K562 (cell line): ENCODE results near the gene CEACAM8. TPM values are rescaled to one million over a fixed set of nuclear protein-coding genes. Genes with fewer than 3 reads are reported as not detected.

Experiments
- ATAC-seq: fragments of 200-7000 bp; cut with Tn5 transposase; 3 replicates; pipeline ENCODE4 v1.9.1; 2020; ENCODE audit warnings: moderate library complexity
- BruUV-seq: library from RNA; stranded (reverse); fragments of 400-500 nt; replicated peaks from 2 replicates; lab custom pipeline; 2021; lab: Mats Ljungman, UMichigan
- CTCF ChIA-PET: fragments of 300-600 bp; formaldehyde crosslinking; extraction: SDS; loops from one replicate; lab custom pipeline; 2021; ENCODE audit warnings: low intra/inter-chr PET ratio; lab: Yijun Ruan, JAX
- POLR2A ChIA-PET: fragments of 300-600, 350-650 bp; sonication (Branson Sonifier 250); formaldehyde crosslinking; extraction: SDS; loops from one replicate; lab custom pipeline; 2021; ENCODE audit warnings: antibody characterized with exemption, inconsistent platforms; lab: Yijun Ruan, JAX
- DNase-seq, 4 experiments: peaks; one replicate each; pipeline versions ENCODE4 v3.0.0 to v3.0.0-alpha.2; 2011 to 2018; ENCODE audit warnings: low spot score in 3 of 4, mixed read lengths in 3 of 4; ENCODE audit errors: extremely low read depth in 1 of 4
- FAIRE-seq: peaks from 2 replicates; lab custom pipeline; 2011; peaks lifted over from hg19 to GRCh38; lab: Jason Lieb, UNC
- H2AFZ ChIP-seq: 2 replicates; pipeline ENCODE4 v1.6.0; 2011; ENCODE audit warnings: low read depth, low read length, control low read depth, inconsistent platforms
- H3K27ac ChIP-seq: fragments of 200-600 bp; 3 replicates; pipeline ENCODE4 v1.8.0; 2011; ENCODE audit warnings: low read depth, mild to moderate bottlenecking, control low read depth, inconsistent platforms, low read length, moderate library complexity, mixed read lengths; ENCODE audit errors: extremely low read depth
- H3K27me3 ChIP-seq, 2 experiments: fragments of 300-600 bp in 1 of 2; 2 replicates in 1 of 2; 3 replicates in 1 of 2; pipeline versions ENCODE4 v1.6.0 to v1.8.0; 2011; ENCODE audit warnings: inconsistent platforms in 2 of 2, low read length in 2 of 2, mild to moderate bottlenecking in 1 of 2, mixed read lengths in 1 of 2, moderate library complexity in 1 of 2; ENCODE audit not compliant: control insufficient read depth in 2 of 2, insufficient read depth in 2 of 2
- H3K36me3 ChIP-seq: fragments of 300-600 bp; 3 replicates; pipeline ENCODE4 v1.8.0; 2011; ENCODE audit warnings: mild to moderate bottlenecking, low read length, inconsistent platforms; ENCODE audit not compliant: control insufficient read depth, insufficient read depth
- H3K4me1 ChIP-seq, 2 experiments: fragments of 200-600 bp in 1 of 2; replicated peaks in 1 of 2; 2 replicates in 1 of 2; 3 replicates in 1 of 2; pipeline versions ENCODE4 v1.5.1 to v1.8.0; 2011; ENCODE audit warnings: inconsistent platforms in 2 of 2, low read length in 2 of 2, mild to moderate bottlenecking in 1 of 2, mixed read lengths in 1 of 2, moderate library complexity in 1 of 2; ENCODE audit not compliant: control insufficient read depth in 2 of 2, insufficient read depth in 2 of 2
- H3K4me2 ChIP-seq: 2 replicates; pipeline ENCODE4 v1.6.1; 2011; ENCODE audit warnings: low read length, control low read depth, inconsistent platforms, mixed read lengths; ENCODE audit not compliant: insufficient read depth
- H3K4me3 ChIP-seq: fragments of 200-600 bp; sonication (generic), shearing (Covaris generic); 2 replicates; pipeline ENCODE4 v1.5.1; 2016; ENCODE audit warnings: control low read depth, inconsistent platforms
- H3K79me2 ChIP-seq: fragments of 200-600 bp; 3 replicates; pipeline ENCODE4 v1.8.0; 2011; ENCODE audit warnings: low read length, inconsistent platforms; ENCODE audit not compliant: control insufficient read depth, insufficient read depth
- H3K9ac ChIP-seq, 2 experiments: 2 replicates each; pipeline versions ENCODE4 v1.6.0 to v1.6.1; 2011; ENCODE audit warnings: low read depth in 2 of 2, low read length in 2 of 2, control low read depth in 1 of 2, inconsistent platforms in 1 of 2, mild to moderate bottlenecking in 1 of 2, mixed read lengths in 1 of 2; ENCODE audit not compliant: insufficient read depth in 1 of 2
- H3K9me1 ChIP-seq: one replicate; pipeline ENCODE4 v1.6.0; 2011; ENCODE audit warnings: inconsistent platforms, mild to moderate bottlenecking, low read length, moderate library complexity; ENCODE audit not compliant: control insufficient read depth, insufficient read depth
- H3K9me3 ChIP-seq: replicated peaks from 2 replicates; pipeline ENCODE4 v1.5.1; 2011; ENCODE audit warnings: low read depth, low read length, inconsistent platforms; ENCODE audit not compliant: control insufficient read depth, insufficient read depth
- H4K20me1 ChIP-seq: replicated peaks from 2 replicates; pipeline ENCODE4 v1.6.1; 2011; ENCODE audit warnings: low read length, inconsistent platforms, mixed read lengths; ENCODE audit not compliant: control insufficient read depth, insufficient read depth
- CSDE1 ChIP-seq, 2 experiments: fragments of 450-650 bp; IDR thresholded peaks; 2 replicates each; pipeline ENCODE4 v1.6.1; 2016; ENCODE audit warnings: mild to moderate bottlenecking in 1 of 2
- ELF4 ChIP-seq: fragments of 450-650 bp; formaldehyde crosslinking; IDR thresholded peaks from 2 replicates; pipeline ENCODE4 v1.4.0; 2022; ENCODE audit warnings: missing genetic modification characterization
- FIP1L1 ChIP-seq: fragments of 200-400 bp; formaldehyde crosslinking; IDR thresholded peaks from 2 replicates; pipeline ENCODE4 v1.6.1; 2018; ENCODE audit warnings: mild to moderate bottlenecking, low read depth, low read length; ENCODE audit not compliant: poor library complexity, severe bottlenecking
- GTF2E2 ChIP-seq: fragments of 200-800 bp; sonication (Bioruptor generic); IDR thresholded peaks from 2 replicates; pipeline ENCODE4 v1.6.1; 2016; ENCODE audit warnings: missing genetic modification characterization, missing compliant biosample characterization
- HSF4 ChIP-seq: fragments of 250-450 bp; sonication (Bioruptor Pico); IDR thresholded peaks from 2 replicates; pipeline ENCODE4 v2.1.2; 2022; ENCODE audit warnings: mild to moderate bottlenecking, moderate library complexity, borderline replicate concordance
- NFYB ChIP-seq: IDR thresholded peaks from 2 replicates; pipeline ENCODE4 v1.6.1; 2011; ENCODE audit warnings: mild to moderate bottlenecking, moderate library complexity; ENCODE audit not compliant: insufficient read length; ENCODE audit errors: extremely low read depth
- PURB ChIP-seq: sonication (generic); formaldehyde crosslinking; IDR thresholded peaks from 2 replicates; pipeline ENCODE4 v1.9.0; 2021; ENCODE audit warnings: low read depth, mild to moderate bottlenecking, missing genetic modification reagents
- RBM15 ChIP-seq: fragments of 200-400 bp; formaldehyde crosslinking; IDR thresholded peaks from 2 replicates; pipeline ENCODE4 v1.6.1; 2018; ENCODE audit warnings: mild to moderate bottlenecking, low read length, moderate library complexity; ENCODE audit not compliant: insufficient read depth
- SRSF3 ChIP-seq: fragments of 200-400 bp; formaldehyde crosslinking; IDR thresholded peaks from 2 replicates; pipeline ENCODE4 v1.6.1; 2016; ENCODE audit warnings: mild to moderate bottlenecking, low read length, moderate library complexity; ENCODE audit not compliant: insufficient read depth
- TGIF2 ChIP-seq: sonication (generic); formaldehyde crosslinking; IDR thresholded peaks from 2 replicates; pipeline ENCODE4 v1.8.1; 2022; ENCODE audit warnings: mild to moderate bottlenecking, missing genetic modification reagents, moderate library complexity
- ZNF76 ChIP-seq: fragments of 250-450 bp; sonication (Bioruptor Pico); IDR thresholded peaks from 2 replicates; pipeline ENCODE4 v1.4.0; 2020; ENCODE audit warnings: mild to moderate bottlenecking, moderate library complexity, borderline replicate concordance
- WGBS: fragments of 100-300 bp; shearing (Covaris generic); methylation state at CpG from one replicate; pipeline ENCODE4 v1.1.6; 2016; ENCODE audit warnings: low coverage, mixed read lengths; ENCODE audit not compliant: insufficient coverage; ENCODE audit errors: missing lambda C conversion rate; 5-methylcytosine and 5-hydroxymethylcytosine counted together
- in situ Hi-C: fragments of 300-500 bp; cut with MboI; formaldehyde crosslinking; loops from 4 replicates; pipeline ENCODE4 v1.15.0; 2018; ENCODE audit warnings: inconsistent platforms, mixed read lengths
- intact Hi-C: fragments of 100-400 bp; cut with micrococcal nuclease; formaldehyde crosslinking; loops from 2 replicates; pipeline ENCODE4 v1.14.2; 2022
- polyA plus RNA-seq, 8 experiments: library from polyadenylated mRNA; depleted of rRNA in 4 of 8; stranded (reverse) in 5 of 8; unstranded in 3 of 8; fragments of >200 nt; fragmentation: Nextera tagmentation in 2 of 8; fragmentation: Illumina TruSeq in 1 of 8; extraction: Ambion mirVana in 2 of 8; extraction: Trizol in 1 of 8; gene quantifications; 2 replicates each; pipeline versions ENCODE4 v1.2.1 to v1.2.3, GENCODE V29; 2011 to 2014; ENCODE audit warnings: inconsistent platforms in 1 of 8, missing spikeins in 1 of 8
- total RNA-seq, 7 experiments: library from RNA; depleted of rRNA in 6 of 7; stranded (reverse); fragments of >200 nt in 6 of 7; fragmentation: Illumina TruSeq in 2 of 7; extraction: Trizol in 2 of 7; gene quantifications; 2 replicates each; pipeline versions ENCODE4 v1.2.1 to v1.2.3, GENCODE V29; 2011 to 2021; ENCODE audit warnings: low replicate concordance in 1 of 7
- TF ChIP-seq, protein P1 (sequence below): sonication (generic); formaldehyde crosslinking; IDR thresholded peaks from 2 replicates; pipeline ENCODE4 v1.4.0; 2020; ENCODE audit warnings: mild to moderate bottlenecking, missing genetic modification reagents

Gene CEACAM8
- total and polyA plus RNA-seq, 9 of the 15 experiments (the other 6 are each of a cell fraction or from before 2014, with no cell fraction given), result not detected

DNA sequence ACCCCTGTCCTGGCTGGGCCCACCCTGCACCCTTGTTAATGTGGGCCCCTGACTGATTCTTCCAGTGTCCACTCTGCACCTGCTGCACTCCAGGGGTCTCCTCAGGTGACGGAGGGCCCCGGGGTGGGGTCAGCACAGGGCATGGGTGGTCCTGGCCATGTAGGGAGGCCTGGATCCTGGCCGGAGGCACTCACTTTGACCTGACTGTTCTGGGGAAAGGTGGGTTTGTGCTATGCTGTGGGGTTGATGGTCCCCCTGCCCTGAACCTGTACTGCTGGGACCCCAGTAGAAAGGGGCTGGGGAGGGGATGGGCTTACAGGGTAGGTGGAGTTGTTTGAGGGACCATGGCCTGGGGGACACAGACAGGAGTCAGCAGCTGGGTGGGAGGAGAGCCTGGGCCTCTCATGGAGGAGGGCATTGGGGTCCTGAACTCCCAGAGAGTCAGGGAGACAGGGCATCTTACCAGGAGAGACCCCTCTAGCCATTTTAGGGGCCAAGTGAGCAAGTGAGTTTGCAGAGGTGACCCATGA lies 40.6 kb downstream of the CEACAM8 start:
- FAIRE-seq, result no peak
- in situ Hi-C loops, result no loop called here
- H3K4me2 ChIP-seq, result no peak overlapping the region

More for the DNA sequence above, 40.6 kb downstream of the CEACAM8 start:
- no peak overlapping the region; a peak in 1 of 4 replicates for H3K9ac ChIP-seq
- ChIA-PET POLR2A (no interaction called here), CTCF (no interaction called here)
- no TSS peak for BruUV-seq
- DNase-seq, result no peak
- no peak for ATAC-seq
- H3K4me3 ChIP-seq, result no peak overlapping the region
- 0% methylated on average over 3 of the region's 3 CpGs for WGBS
- H3K27me3 ChIP-seq, result no peaks in the 10 kb centered on the region; a peak in 1 of 5 replicates
- H3K79me2 ChIP-seq, result no peaks in the 10 kb centered on the region
- intact Hi-C loops, result no loop called here
- no peak overlapping the region for H3K27ac ChIP-seq
- TF ChIP-seq HSF4 (no peak), TGIF2 (CRISPR knock-in tag) (no peak), NFYB (no peak), SRSF3 (no peak), CSDE1 (IDR thresholded peaks at IDR 0.05) (no peak), PURB (CRISPR knock-in tag) (no peak), GTF2E2 (tag) (no peak), ZNF76 (CRISPR knock-in tag) (no peak), RBM15 (no peak), ELF4 (CRISPR knock-in tag) (no peak), FIP1L1 (no peak)
- TF ChIP-seq, protein P1, sequence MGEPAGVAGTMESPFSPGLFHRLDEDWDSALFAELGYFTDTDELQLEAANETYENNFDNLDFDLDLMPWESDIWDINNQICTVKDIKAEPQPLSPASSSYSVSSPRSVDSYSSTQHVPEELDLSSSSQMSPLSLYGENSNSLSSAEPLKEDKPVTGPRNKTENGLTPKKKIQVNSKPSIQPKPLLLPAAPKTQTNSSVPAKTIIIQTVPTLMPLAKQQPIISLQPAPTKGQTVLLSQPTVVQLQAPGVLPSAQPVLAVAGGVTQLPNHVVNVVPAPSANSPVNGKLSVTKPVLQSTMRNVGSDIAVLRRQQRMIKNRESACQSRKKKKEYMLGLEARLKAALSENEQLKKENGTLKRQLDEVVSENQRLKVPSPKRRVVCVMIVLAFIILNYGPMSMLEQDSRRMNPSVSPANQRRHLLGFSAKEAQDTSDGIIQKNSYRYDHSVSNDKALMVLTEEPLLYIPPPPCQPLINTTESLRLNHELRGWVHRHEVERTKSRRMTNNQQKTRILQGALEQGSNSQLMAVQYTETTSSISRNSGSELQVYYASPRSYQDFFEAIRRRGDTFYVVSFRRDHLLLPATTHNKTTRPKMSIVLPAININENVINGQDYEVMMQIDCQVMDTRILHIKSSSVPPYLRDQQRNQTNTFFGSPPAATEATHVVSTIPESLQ, result no peak
- H3K9me1 ChIP-seq, result no peaks in the 10 kb centered on the region
- no peaks in the 10 kb centered on the region for H4K20me1 ChIP-seq
- H3K9me3 ChIP-seq, result no peaks in the 10 kb centered on the region
- H3K36me3 ChIP-seq, result no peaks in the 10 kb centered on the region
- H2AFZ ChIP-seq, result no peak overlapping the region
- H3K4me1 ChIP-seq, result no peaks in the 10 kb centered on the region
